ENCODE results near the gene VSX1.

The VSX1 gene

GRCh38 chr20:25087186-25087929 is 5.4 kb upstream of the VSX1 start:
- no peak for DNase-seq (ENCODE audit: low read depth)

GRCh38 chr20:25085756-25086495 is 4.0 kb upstream of the VSX1 start:
- no peak for DNase-seq (ENCODE audit: low read depth)

- no peak for DNase-seq (ENCODE audit: low read depth)
Measured at GRCh38 chr20:25084626-25085187, 2.8 kb upstream of the VSX1 start.

GRCh38 chr20:25083773-25084625 is 2.1 kb upstream of the VSX1 start:
- peak; percentile 22 for DNase-seq (ENCODE audit: low read depth)

DNA sequence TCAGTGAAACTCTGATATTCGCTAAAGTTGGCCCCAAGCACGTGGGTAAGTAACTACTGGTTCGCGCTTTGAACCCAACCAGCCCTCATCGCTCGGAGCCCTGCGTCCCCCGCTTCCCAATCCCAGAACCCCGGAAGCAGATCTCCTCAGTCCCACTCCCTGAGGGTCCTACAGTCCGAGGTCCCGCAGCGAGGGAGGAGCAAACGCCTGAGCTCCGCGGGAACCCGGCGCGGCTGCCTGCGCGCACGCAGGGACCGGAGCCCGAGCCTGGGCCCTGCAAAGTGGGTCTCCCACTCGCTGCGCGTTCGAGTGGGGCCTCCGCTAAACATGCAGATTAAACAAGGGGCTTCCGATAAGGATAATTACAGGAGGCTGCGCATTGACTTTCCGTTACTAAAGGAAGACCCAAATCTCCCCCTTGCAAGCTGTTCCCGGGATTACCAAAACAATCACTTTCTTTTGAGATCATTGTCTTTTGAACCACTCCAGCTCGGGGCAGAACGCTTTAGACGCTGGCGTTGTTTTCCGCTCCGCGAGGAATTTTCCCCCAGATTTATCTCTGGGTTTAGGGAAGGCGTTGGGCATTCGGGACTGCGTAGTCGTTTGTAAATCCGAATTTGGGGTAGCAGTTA is 1.3 kb upstream of the VSX1 start:
- no peak for DNase-seq (ENCODE audit: low read depth)

DNA sequence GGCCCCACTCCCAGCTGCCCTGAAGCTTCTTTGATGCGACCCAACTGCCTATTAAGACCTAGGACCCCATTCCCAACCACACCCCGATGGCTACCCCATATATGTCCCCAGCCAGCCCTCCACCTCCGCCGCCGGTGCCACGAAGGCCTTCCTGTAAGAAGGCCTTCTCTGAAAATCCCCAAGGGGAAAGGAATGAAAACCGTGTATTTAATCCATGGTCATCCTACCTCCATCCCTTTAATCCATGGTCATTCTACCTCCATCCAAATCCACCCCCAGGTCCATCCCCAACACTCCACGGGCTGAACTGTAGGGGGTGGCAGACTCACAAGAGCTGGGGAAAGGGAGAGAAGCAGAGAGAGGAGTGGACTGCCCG is 545 bp upstream of the VSX1 start:
- DNase-seq (ENCODE audit: low read depth) = no peak

DNA sequence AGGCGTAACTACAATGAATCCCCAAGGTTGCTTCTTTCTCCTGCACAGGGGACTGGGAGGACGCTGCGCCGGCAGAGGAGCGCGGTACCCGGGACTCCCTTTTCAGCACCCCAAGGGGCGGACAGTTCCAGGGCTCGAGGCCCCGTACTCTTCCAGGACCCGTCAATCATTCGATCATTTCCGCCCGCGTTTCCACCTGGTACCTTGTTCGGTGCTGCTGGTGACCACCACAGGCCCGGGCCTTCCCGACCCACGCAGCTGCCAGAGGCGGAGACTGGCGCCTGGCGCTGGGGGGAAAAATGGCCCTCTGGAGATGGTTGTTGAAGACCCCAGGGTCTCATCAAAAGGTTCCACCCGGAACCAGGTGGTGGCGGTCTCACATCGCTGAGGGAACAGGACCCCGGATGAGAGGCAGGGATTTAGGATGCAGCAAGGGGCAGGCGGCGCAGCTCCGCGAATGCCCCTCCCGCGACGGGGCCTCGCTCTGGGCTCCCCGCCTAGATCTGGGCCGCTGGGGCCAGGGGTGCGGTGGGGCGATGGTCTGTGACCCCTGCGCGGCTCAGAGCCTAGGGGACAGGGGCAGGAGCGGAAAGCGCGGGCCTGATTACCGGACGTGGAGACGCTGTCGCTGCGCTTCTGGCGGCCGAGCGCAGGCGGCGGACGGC is 744 bp downstream of the VSX1 start:
- DNase-seq (ENCODE audit: low read depth) = no peak

DNA sequence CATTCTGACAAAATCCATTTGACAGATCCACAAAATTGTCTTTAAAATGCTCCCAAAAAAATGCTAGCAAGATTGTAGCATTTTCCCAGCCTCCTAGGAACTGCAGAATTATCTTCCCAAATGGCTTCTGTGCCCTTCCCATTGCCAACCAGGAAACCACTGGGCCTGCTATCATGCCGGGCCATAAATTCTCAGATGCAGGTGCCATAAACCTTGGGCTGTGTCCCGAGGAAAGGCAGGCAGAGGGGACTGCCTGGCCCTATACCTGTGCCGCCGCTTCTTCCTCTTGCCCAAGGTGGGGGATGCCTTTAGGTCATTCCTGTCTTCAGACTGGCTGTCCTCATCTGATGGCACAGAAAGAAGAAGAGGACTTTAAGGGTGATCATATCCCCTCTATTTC is 2.8 kb downstream of the VSX1 start:
- DNase-seq (ENCODE audit: low read depth) = no peak

DNA sequence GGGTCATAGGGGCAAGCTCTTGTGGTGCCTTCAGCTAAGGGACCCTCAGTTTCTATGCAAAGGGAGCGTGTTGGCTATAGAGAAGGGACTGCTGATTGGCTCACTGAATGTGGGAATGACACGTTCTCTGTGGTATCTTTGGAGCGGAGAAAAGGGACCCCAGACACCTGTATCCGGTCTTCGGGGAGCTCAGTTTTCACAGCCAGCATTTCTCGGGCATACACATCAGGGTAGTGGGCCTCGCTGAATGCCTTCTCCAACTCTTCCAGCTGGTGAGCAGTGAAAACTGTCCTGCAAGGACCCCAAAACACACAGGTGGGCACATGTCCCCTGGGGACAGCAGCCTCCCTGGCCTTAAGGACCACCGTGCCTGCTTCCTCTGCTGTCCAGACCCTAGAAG is 3.3 kb downstream of the VSX1 start:
- no peak for DNase-seq (ENCODE audit: low read depth)

DNA sequence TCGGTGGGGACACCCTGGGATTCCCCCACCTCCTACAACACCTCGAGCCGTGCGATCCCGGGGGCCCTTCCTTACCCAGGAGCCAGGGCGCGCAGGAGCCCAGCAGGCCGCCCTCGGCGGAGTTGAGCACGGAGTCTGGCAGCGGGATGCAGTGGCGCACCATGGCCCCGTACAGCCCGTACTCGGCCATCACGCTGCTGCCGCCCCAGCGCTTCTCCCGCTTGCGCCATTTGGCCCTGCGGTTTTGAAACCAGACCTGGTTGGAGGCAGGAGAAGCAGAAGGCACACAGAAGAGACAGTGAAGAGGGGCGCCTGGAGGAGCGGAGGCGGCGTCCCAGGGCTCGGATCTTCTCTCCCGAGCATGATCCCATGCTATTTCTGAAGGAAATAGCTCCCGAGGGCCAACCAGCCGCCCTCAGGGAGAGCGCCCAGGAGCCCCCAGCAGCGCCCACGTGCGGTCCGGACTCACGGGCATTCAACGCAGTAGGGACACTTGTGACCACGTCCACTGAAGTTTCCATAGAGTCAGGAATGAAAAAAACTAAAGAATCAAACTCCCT is 4.3 kb downstream of the VSX1 start:
- DNase-seq (ENCODE audit: low read depth) = peak; percentile 25

DNA sequence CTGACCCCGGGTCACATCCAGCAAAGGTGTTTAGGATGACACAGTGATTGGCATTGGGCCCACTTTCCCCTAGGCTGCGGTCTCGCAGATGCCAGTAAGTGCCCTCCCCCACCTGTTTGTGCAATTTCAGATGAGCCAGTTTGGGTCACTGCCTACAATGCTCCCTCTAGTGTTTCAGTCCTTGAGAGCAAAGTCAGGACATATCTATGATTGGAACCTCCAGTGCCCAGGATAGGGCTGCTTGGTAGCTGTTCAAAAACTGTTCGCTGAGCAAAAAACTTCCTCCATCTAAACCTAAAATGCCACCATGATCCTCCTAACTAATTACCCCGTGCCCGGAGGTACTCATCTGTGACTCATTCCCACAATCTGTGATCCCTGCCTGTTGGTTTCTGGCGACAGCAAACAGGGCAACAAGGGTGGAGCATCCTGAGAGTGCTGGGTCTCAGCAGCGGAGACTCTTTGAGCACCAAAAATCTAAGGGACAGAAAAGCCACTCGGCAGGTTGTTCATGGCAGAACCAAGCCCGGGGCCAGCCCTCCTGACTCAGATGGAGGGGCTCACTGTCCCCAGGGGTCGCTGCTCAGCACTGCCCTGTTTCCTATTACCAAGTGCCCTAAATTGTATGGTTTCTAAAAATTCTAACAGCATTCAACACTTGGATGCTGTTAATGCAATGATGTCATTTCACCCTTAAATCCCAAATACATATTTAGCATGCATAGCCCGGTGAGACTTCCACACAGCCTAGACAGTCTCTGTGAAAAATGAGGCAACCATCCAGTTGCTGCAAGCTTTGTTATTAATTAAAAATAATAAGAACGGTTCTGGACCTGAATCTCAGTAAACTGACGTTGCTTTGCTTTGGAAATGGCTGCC is 5.0 kb downstream of the VSX1 start:
- DNase-seq (ENCODE audit: low read depth) = peak; percentile 29

DNA sequence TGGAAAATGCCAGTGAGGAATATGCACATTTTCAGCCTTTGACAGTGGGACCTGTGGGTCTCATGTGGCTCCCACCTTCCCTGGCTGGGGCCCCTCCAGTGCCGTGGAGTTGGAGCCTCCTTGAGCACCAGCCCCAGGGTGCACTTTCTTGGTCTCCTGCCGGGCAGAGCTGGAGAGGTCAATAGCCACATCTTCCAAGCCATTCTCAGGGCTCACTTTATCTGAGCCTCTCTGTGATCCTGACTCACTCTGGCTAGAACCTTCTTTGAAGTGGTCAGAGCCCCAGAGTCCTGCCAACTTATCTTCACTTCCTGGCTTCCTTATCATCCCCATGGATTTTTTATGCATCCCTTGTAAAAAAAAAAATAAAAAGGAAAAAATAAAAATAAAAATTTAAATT is 5.7 kb downstream of the VSX1 start:
- DNase-seq (ENCODE audit: low read depth) = no peak

GRCh38 chr20:25073544-25073943 is 8.4 kb downstream of the VSX1 start:
- DNase-seq (ENCODE audit: low read depth) = no peak

DNA sequence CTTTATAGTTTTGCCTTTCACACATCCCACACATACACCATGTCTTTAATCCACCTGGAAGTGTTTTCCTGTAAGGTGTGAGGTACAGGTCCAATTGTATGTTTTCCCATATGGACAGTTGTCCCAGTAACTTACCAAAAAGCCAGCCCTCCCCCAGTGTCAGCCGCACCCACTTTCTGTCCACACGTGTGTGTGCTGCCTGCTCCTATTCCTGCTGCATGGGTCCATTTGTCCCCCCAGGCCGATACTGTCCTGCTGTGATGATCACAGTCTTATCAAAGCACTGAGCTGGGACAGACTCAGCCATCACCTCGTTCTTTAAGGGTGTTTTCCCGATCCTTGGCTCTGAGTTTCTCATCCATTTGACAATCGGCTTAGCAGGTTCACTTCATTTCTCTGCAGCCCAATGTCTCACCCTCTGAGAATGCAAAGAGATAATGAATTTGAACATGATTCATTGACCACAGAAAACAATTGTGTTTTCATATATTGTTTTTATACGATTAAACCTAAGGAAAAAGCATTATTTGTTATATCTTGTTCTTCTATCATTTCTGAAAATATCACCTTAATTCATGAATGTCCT is 9.6 kb downstream of the VSX1 start:
- DNase-seq (ENCODE audit: low read depth) = peak; percentile 49

DNA sequence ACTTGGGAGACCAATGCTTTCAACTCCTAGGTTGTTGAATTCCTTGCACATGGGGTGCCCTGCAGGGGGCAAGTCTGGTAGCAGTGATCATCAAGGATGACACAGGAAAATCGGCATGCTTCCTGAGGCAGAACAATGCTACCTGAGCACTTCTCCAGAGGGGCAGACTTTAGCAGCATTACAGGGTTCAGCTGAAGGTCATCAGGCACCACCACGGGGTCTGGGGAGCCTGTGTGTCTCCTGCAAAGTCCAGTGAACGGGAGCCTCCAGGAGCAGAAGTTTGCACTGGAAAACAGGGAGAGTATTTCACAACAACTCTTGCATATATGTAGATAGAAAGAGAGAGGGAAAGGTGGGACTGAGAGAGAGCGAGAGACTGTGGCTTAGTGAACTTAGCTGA is 10.2 kb downstream of the VSX1 start:
- DNase-seq (ENCODE audit: low read depth) = no peak

- no peak for DNase-seq (ENCODE audit: low read depth)
Measured at GRCh38 chr20:25070821-25071473, 11.0 kb downstream of the VSX1 start.

- no peak for DNase-seq (ENCODE audit: low read depth)
Measured at GRCh38 chr20:25067102-25067987, 14.6 kb downstream of the VSX1 start.

- no peak for DNase-seq (ENCODE audit: low read depth)
Measured at GRCh38 chr20:25066386-25066785, 15.6 kb downstream of the VSX1 start.
